Keratinocyte (primary cell): Measurements from ENCODE around the gene CHAF1A. TPM values are rescaled to one million over a fixed set of nuclear protein-coding genes. Genes with fewer than 3 reads are reported as not detected.

Experiments used
- DNase-seq: peaks from one replicate; pipeline ENCODE4 v3.0.0-alpha.2; 2011; ENCODE audit warnings: low read depth, missing footprints, low spot score
- FAIRE-seq: peaks from 2 replicates; lab custom pipeline; 2011; peaks lifted over from hg19 to GRCh38; lab: Jason Lieb, UNC
- H2AFZ ChIP-seq: 2 replicates; pipeline ENCODE4 v1.6.0; 2012; ENCODE audit warnings: low read length, control low read depth, inconsistent platforms; ENCODE audit not compliant: control insufficient read depth
- H3K27ac ChIP-seq: 2 replicates; pipeline ENCODE4 v1.5.1; 2011; ENCODE audit warnings: low read length; ENCODE audit not compliant: control insufficient read depth, insufficient read depth
- H3K27me3 ChIP-seq: 3 replicates; pipeline ENCODE4 v1.6.0; 2011; ENCODE audit warnings: low read length; ENCODE audit not compliant: control insufficient read depth, insufficient read depth; ENCODE audit errors: extremely low read depth
- H3K36me3 ChIP-seq, 2 experiments: 2 replicates in 1 of 2; 3 replicates in 1 of 2; pipeline ENCODE4 v1.5.1; 2011; ENCODE audit warnings: low read length in 2 of 2, mild to moderate bottlenecking in 1 of 2; ENCODE audit not compliant: control insufficient read depth in 2 of 2, insufficient read depth in 2 of 2; ENCODE audit errors: extremely low read depth in 1 of 2
- H3K4me1 ChIP-seq: 3 replicates; pipeline ENCODE4 v1.5.1; 2011; ENCODE audit warnings: low read length; ENCODE audit not compliant: control insufficient read depth, insufficient read depth; ENCODE audit errors: extremely low read depth
- H3K4me2 ChIP-seq: 3 replicates; pipeline ENCODE4 v1.6.0; 2011; ENCODE audit warnings: low read depth, low read length; ENCODE audit not compliant: control insufficient read depth, insufficient read depth; ENCODE audit errors: extremely low read depth
- H3K4me3 ChIP-seq, 3 experiments: fragments of 200-600 bp in 1 of 3; sonication (generic) in 1 of 3; 2 replicates in 2 of 3; 3 replicates in 1 of 3; pipeline ENCODE4 v1.5.1; 2011 to 2016; ENCODE audit warnings: low read length in 3 of 3, mild to moderate bottlenecking in 3 of 3, control low read depth in 2 of 3, inconsistent platforms in 1 of 3, low read depth in 1 of 3, mixed read lengths in 1 of 3, mixed run types in 1 of 3, moderate library complexity in 1 of 3; ENCODE audit not compliant: control insufficient read depth in 2 of 3, insufficient read depth in 2 of 3; ENCODE audit errors: extremely low read depth in 1 of 3
- H3K79me2 ChIP-seq: 2 replicates; pipeline ENCODE4 v1.6.0; 2012; ENCODE audit warnings: low read length; ENCODE audit not compliant: control insufficient read depth, insufficient read depth
- H3K9ac ChIP-seq: 3 replicates; pipeline ENCODE4 v1.6.0; 2011; ENCODE audit warnings: low read length; ENCODE audit not compliant: control insufficient read depth, insufficient read depth; ENCODE audit errors: extremely low read depth
- H3K9me1 ChIP-seq: 3 replicates; pipeline ENCODE4 v1.6.0; 2011; ENCODE audit warnings: low read length; ENCODE audit not compliant: control insufficient read depth, insufficient read depth; ENCODE audit errors: extremely low read depth
- H3K9me3 ChIP-seq: 2 replicates; pipeline ENCODE4 v1.5.1; 2012; ENCODE audit warnings: low read depth, low read length; ENCODE audit not compliant: control insufficient read depth
- H4K20me1 ChIP-seq: 3 replicates; pipeline ENCODE4 v1.6.0; 2011; ENCODE audit warnings: low read length; ENCODE audit not compliant: control insufficient read depth, insufficient read depth; ENCODE audit errors: extremely low read depth
- CTCF ChIP-seq, 3 experiments: IDR thresholded peaks in 1 of 3; conservative IDR thresholded peaks in 1 of 3; optimal IDR thresholded peaks in 1 of 3; 2 replicates in 2 of 3; 3 replicates in 1 of 3; pipeline versions ENCODE3 to v1.5.1; 2011; ENCODE audit warnings: low read length in 3 of 3, mild to moderate bottlenecking in 3 of 3, moderate library complexity in 2 of 3, control low read depth in 1 of 3, inconsistent platforms in 1 of 3; ENCODE audit not compliant: insufficient read depth in 2 of 3; ENCODE audit errors: extremely low read depth in 1 of 3
- EZH2 ChIP-seq: IDR thresholded peaks from one replicate; pipeline ENCODE4 v1.6.1; 2012; ENCODE audit warnings: inconsistent platforms, mild to moderate bottlenecking, low read length, moderate library complexity
- dilution Hi-C: fragments of 300-500 bp; cut with MboI; formaldehyde crosslinking; loops from one replicate; pipeline ENCODE4 v1.7.0; 2020; ENCODE audit warnings: low sequenced_read_pairs; ENCODE audit not compliant: extremely low pct_ligation_motif_present
- polyA plus RNA-seq, 5 experiments: library from polyadenylated mRNA; depleted of rRNA in 3 of 5; stranded (reverse) in 3 of 5; stranded (forward) in 1 of 5; unstranded in 1 of 5; fragments of >200 nt; gene quantifications; 1 replicate in 1 of 5; 2 replicates in 3 of 5; 3 replicates in 1 of 5; pipeline versions ENCODE4 v1.2.1 to v1.2.3, GENCODE V29; 2011 to 2012; ENCODE audit warnings: missing spikeins in 2 of 5, low read depth in 1 of 5, low replicate concordance in 1 of 5

CHAF1A gene
- polyA plus RNA-seq, 1 donor (not counting 4 experiments of a cell fraction or from before 2014, with no cell fraction given): 10.6 TPM

GRCh38 chr19:4409123-4409933 is 6.9 kb downstream of the CHAF1A start:
- peaks cover 5 to 17% of the 10 kb centered on the region in 2 experiments for H3K36me3 ChIP-seq
- DNase-seq (no peak), FAIRE-seq (no peak)
- H3K4me1 ChIP-seq: no peaks in the 10 kb centered on the region
- H3K9me1 ChIP-seq: no peaks in the 10 kb centered on the region
- H4K20me1 ChIP-seq: no peaks in the 10 kb centered on the region
- no peak overlapping the region for H2AFZ ChIP-seq
- no peaks in the 10 kb centered on the region for H3K27me3 ChIP-seq
- H3K9me3 ChIP-seq: no peaks in the 10 kb centered on the region
- H3K27ac ChIP-seq: no peak overlapping the region
- H3K4me2 ChIP-seq: no peak overlapping the region
- H3K4me3 ChIP-seq: no peak overlapping the region
- TF ChIP-seq EZH2 (no peak), CTCF (optimal IDR thresholded peaks at IDR 0.05 in 1 of 3, IDR thresholded peaks at IDR 0.05 in 1 of 3, conservative IDR thresholded peaks at IDR 0.05 in 1 of 3; ENCODE audit: extremely low read depth in 1 of 3, insufficient read depth in 2 of 3, low read length in 3 of 3) (no peak)
- H3K9ac ChIP-seq: no peak overlapping the region
- peaks cover 32% of the 10 kb centered on the region for H3K79me2 ChIP-seq
- dilution Hi-C loops: no loop called here

GRCh38 chr19:4413588-4413987 is 11.1 kb downstream of the CHAF1A start:
- Histone ChIP-seq H3K4me2 (no peak overlapping the region), H3K9me3 (no peaks in the 10 kb centered on the region), H3K27ac (no peak overlapping the region), H2AFZ (no peak overlapping the region), H3K36me3 (peaks cover 5 to 17% of the 10 kb centered on the region in 2 experiments), H3K9ac (no peak overlapping the region), H3K9me1 (no peaks in the 10 kb centered on the region), H3K4me3 (no peak overlapping the region), H3K27me3 (no peaks in the 10 kb centered on the region), H3K4me1 (no peaks in the 10 kb centered on the region), H3K79me2 (peaks cover 28% of the 10 kb centered on the region), H4K20me1 (no peaks in the 10 kb centered on the region)
- no peak for FAIRE-seq
- TF ChIP-seq CTCF (optimal IDR thresholded peaks at IDR 0.05 in 1 of 3, IDR thresholded peaks at IDR 0.05 in 1 of 3, conservative IDR thresholded peaks at IDR 0.05 in 1 of 3; ENCODE audit: extremely low read depth in 1 of 3, insufficient read depth in 2 of 3, low read length in 3 of 3) (no peak), EZH2 (no peak)
- dilution Hi-C loops: no loop called here
- DNase-seq: no peak
